K562 (cell line): ENCODE data around the gene RNU1-4. TPM values are rescaled to one million over a fixed set of nuclear protein-coding genes. Genes with fewer than 3 reads are reported as not detected.
"Not testable (repeated sequence)": the region's sequence is repeated elsewhere in the genome, so short reads cannot be mapped to it uniquely, and the experiment has no call there.

Experiments used
- ATAC-seq: fragments of 200-7000 bp; cut with Tn5 transposase; 3 replicates; pipeline ENCODE4 v1.9.1; 2020; ENCODE audit warnings: moderate library complexity
- BruUV-seq: library from RNA; stranded (reverse); fragments of 400-500 nt; replicated peaks from 2 replicates; lab custom pipeline; 2021; lab: Mats Ljungman, UMichigan
- CTCF ChIA-PET: fragments of 300-600 bp; formaldehyde crosslinking; extraction: SDS; loops from one replicate; lab custom pipeline; 2021; ENCODE audit warnings: low intra/inter-chr PET ratio; lab: Yijun Ruan, JAX
- POLR2A ChIA-PET: fragments of 300-600, 350-650 bp; sonication (Branson Sonifier 250); formaldehyde crosslinking; extraction: SDS; loops from one replicate; lab custom pipeline; 2021; ENCODE audit warnings: antibody characterized with exemption, inconsistent platforms; lab: Yijun Ruan, JAX
- DNase-seq, 4 experiments: peaks; one replicate each; pipeline versions ENCODE4 v3.0.0 to v3.0.0-alpha.2; 2011 to 2018; ENCODE audit warnings: low spot score in 3 of 4, mixed read lengths in 3 of 4; ENCODE audit errors: extremely low read depth in 1 of 4
- FAIRE-seq: peaks from 2 replicates; lab custom pipeline; 2011; peaks lifted over from hg19 to GRCh38; lab: Jason Lieb, UNC
- H2AFZ ChIP-seq: 2 replicates; pipeline ENCODE4 v1.6.0; 2011; ENCODE audit warnings: low read depth, low read length, control low read depth, inconsistent platforms
- H3K27ac ChIP-seq: fragments of 200-600 bp; 3 replicates; pipeline ENCODE4 v1.8.0; 2011; ENCODE audit warnings: low read depth, mild to moderate bottlenecking, control low read depth, inconsistent platforms, low read length, moderate library complexity, mixed read lengths; ENCODE audit errors: extremely low read depth
- H3K27me3 ChIP-seq, 2 experiments: fragments of 300-600 bp in 1 of 2; 2 replicates in 1 of 2; 3 replicates in 1 of 2; pipeline versions ENCODE4 v1.6.0 to v1.8.0; 2011; ENCODE audit warnings: inconsistent platforms in 2 of 2, low read length in 2 of 2, mild to moderate bottlenecking in 1 of 2, mixed read lengths in 1 of 2, moderate library complexity in 1 of 2; ENCODE audit not compliant: control insufficient read depth in 2 of 2, insufficient read depth in 2 of 2
- H3K36me3 ChIP-seq: fragments of 300-600 bp; 3 replicates; pipeline ENCODE4 v1.8.0; 2011; ENCODE audit warnings: mild to moderate bottlenecking, low read length, inconsistent platforms; ENCODE audit not compliant: control insufficient read depth, insufficient read depth
- H3K4me1 ChIP-seq, 2 experiments: fragments of 200-600 bp in 1 of 2; replicated peaks in 1 of 2; 2 replicates in 1 of 2; 3 replicates in 1 of 2; pipeline versions ENCODE4 v1.5.1 to v1.8.0; 2011; ENCODE audit warnings: inconsistent platforms in 2 of 2, low read length in 2 of 2, mild to moderate bottlenecking in 1 of 2, mixed read lengths in 1 of 2, moderate library complexity in 1 of 2; ENCODE audit not compliant: control insufficient read depth in 2 of 2, insufficient read depth in 2 of 2
- H3K4me2 ChIP-seq: 2 replicates; pipeline ENCODE4 v1.6.1; 2011; ENCODE audit warnings: low read length, control low read depth, inconsistent platforms, mixed read lengths; ENCODE audit not compliant: insufficient read depth
- H3K4me3 ChIP-seq: fragments of 200-600 bp; sonication (generic), shearing (Covaris generic); 2 replicates; pipeline ENCODE4 v1.5.1; 2016; ENCODE audit warnings: control low read depth, inconsistent platforms
- H3K79me2 ChIP-seq: fragments of 200-600 bp; 3 replicates; pipeline ENCODE4 v1.8.0; 2011; ENCODE audit warnings: low read length, inconsistent platforms; ENCODE audit not compliant: control insufficient read depth, insufficient read depth
- H3K9ac ChIP-seq, 2 experiments: 2 replicates each; pipeline versions ENCODE4 v1.6.0 to v1.6.1; 2011; ENCODE audit warnings: low read depth in 2 of 2, low read length in 2 of 2, control low read depth in 1 of 2, inconsistent platforms in 1 of 2, mild to moderate bottlenecking in 1 of 2, mixed read lengths in 1 of 2; ENCODE audit not compliant: insufficient read depth in 1 of 2
- H3K9me1 ChIP-seq: one replicate; pipeline ENCODE4 v1.6.0; 2011; ENCODE audit warnings: inconsistent platforms, mild to moderate bottlenecking, low read length, moderate library complexity; ENCODE audit not compliant: control insufficient read depth, insufficient read depth
- H3K9me3 ChIP-seq: replicated peaks from 2 replicates; pipeline ENCODE4 v1.5.1; 2011; ENCODE audit warnings: low read depth, low read length, inconsistent platforms; ENCODE audit not compliant: control insufficient read depth, insufficient read depth
- H4K20me1 ChIP-seq: replicated peaks from 2 replicates; pipeline ENCODE4 v1.6.1; 2011; ENCODE audit warnings: low read length, inconsistent platforms, mixed read lengths; ENCODE audit not compliant: control insufficient read depth, insufficient read depth
- WGBS: fragments of 100-300 bp; shearing (Covaris generic); methylation state at CpG from one replicate; pipeline ENCODE4 v1.1.6; 2016; ENCODE audit warnings: low coverage, mixed read lengths; ENCODE audit not compliant: insufficient coverage; ENCODE audit errors: missing lambda C conversion rate; 5-methylcytosine and 5-hydroxymethylcytosine counted together
- in situ Hi-C: fragments of 300-500 bp; cut with MboI; formaldehyde crosslinking; loops from 4 replicates; pipeline ENCODE4 v1.15.0; 2018; ENCODE audit warnings: inconsistent platforms, mixed read lengths
- intact Hi-C: fragments of 100-400 bp; cut with micrococcal nuclease; formaldehyde crosslinking; loops from 2 replicates; pipeline ENCODE4 v1.14.2; 2022
- polyA plus RNA-seq, 8 experiments: library from polyadenylated mRNA; depleted of rRNA in 4 of 8; stranded (reverse) in 5 of 8; unstranded in 3 of 8; fragments of >200 nt; fragmentation: Nextera tagmentation in 2 of 8; fragmentation: Illumina TruSeq in 1 of 8; extraction: Ambion mirVana in 2 of 8; extraction: Trizol in 1 of 8; gene quantifications; 2 replicates each; pipeline versions ENCODE4 v1.2.1 to v1.2.3, GENCODE V29; 2011 to 2014; ENCODE audit warnings: inconsistent platforms in 1 of 8, missing spikeins in 1 of 8
- total RNA-seq, 7 experiments: library from RNA; depleted of rRNA in 6 of 7; stranded (reverse); fragments of >200 nt in 6 of 7; fragmentation: Illumina TruSeq in 2 of 7; extraction: Trizol in 2 of 7; gene quantifications; 2 replicates each; pipeline versions ENCODE4 v1.2.1 to v1.2.3, GENCODE V29; 2011 to 2021; ENCODE audit warnings: low replicate concordance in 1 of 7

Gene RNU1-4
- total and polyA plus RNA-seq, 9 of the 15 experiments (the other 6 are each of a cell fraction or from before 2014, with no cell fraction given): under 0.01 to 32,823 (median 2,538) TPM; not detected in 4

GRCh38 chr1:16704502-16705100 lies 35.7 kb upstream of the RNU1-4 start:
- H3K9me1 ChIP-seq, H3K4me2 ChIP-seq, in situ Hi-C loops, H4K20me1 ChIP-seq, H3K9ac ChIP-seq, intact Hi-C loops, ATAC-seq, BruUV-seq, H3K27me3 ChIP-seq, FAIRE-seq, DNase-seq, H3K9me3 ChIP-seq, H3K27ac ChIP-seq, H2AFZ ChIP-seq, H3K79me2 ChIP-seq, H3K4me3 ChIP-seq, CTCF ChIA-PET, H3K36me3 ChIP-seq: not testable (repeated sequence)
- peaks cover 0 to 10% of the 10 kb centered on the region in 2 experiments; a peak in 2 of 5 replicates for H3K4me1 ChIP-seq
- 70% methylated on average over 2 of the region's 16 CpGs for WGBS
- POLR2A ChIA-PET: interaction anchor here (1.1 kb wide), 1 partner anchor 192 kb away, joined by 5 read pairs; no protein-coding TSS in a partner anchor

GRCh38 chr1:16706302-16706701 lies 34.0 kb upstream of the RNU1-4 start:
- H3K9me3 ChIP-seq, intact Hi-C loops, H4K20me1 ChIP-seq, H3K9me1 ChIP-seq, H3K4me2 ChIP-seq, H3K4me3 ChIP-seq, BruUV-seq, CTCF ChIA-PET, H3K27me3 ChIP-seq, H2AFZ ChIP-seq, H3K27ac ChIP-seq, DNase-seq, H3K9ac ChIP-seq, in situ Hi-C loops, ATAC-seq, FAIRE-seq, H3K36me3 ChIP-seq, H3K79me2 ChIP-seq: not testable (repeated sequence)
- 66% methylated on average over 5 of the region's 6 CpGs for WGBS
- POLR2A ChIA-PET: interaction anchor here (0.6 to 2.3 kb wide), 2 partner anchors 74 to 85 kb away, joined by 3 to 12 read pairs; no protein-coding TSS in a partner anchor
- peaks cover 0 to 10% of the 10 kb centered on the region in 2 experiments; a peak in 2 of 5 replicates for H3K4me1 ChIP-seq
